GM23338 (cell line): Measurements from ENCODE around the gene PPFIA2. TPM values are rescaled to one million over a fixed set of nuclear protein-coding genes. Genes with fewer than 3 reads are reported as not detected.

Source experiments
- ATAC-seq: fragments of 200-7000 bp; cut with Tn5 transposase; 3 replicates; pipeline ENCODE4 v1.9.1; 2020
- DNase-seq: peaks from one replicate; pipeline ENCODE4 v3.0.0-alpha.2; 2015; ENCODE audit warnings: low spot score
- H2AFZ ChIP-seq: fragments of 200-600 bp; sonication (generic); 2 replicates; pipeline ENCODE4 v1.8.0; 2016; ENCODE audit warnings: antibody characterized with exemption, mild to moderate bottlenecking, moderate library complexity
- H3F3A ChIP-seq: fragments of 200-600 bp; sonication (generic); replicated peaks from 2 replicates; pipeline ENCODE4 v1.8.0; 2017; ENCODE audit warnings: antibody characterized with exemption, mixed run types, low read depth
- H3K27ac ChIP-seq: fragments of 200-600 bp; sonication (generic); 2 replicates; pipeline ENCODE4 v1.6.1; 2016; ENCODE audit warnings: low read depth
- H3K27me3 ChIP-seq: fragments of 200-600 bp; sonication (generic); 2 replicates; pipeline ENCODE4 v1.8.0; 2016; ENCODE audit warnings: mild to moderate bottlenecking, mixed run types, moderate library complexity; ENCODE audit not compliant: insufficient read depth
- H3K36me3 ChIP-seq: fragments of 200-600 bp; sonication (generic); 2 replicates; pipeline ENCODE4 v1.8.0; 2016; ENCODE audit warnings: mild to moderate bottlenecking; ENCODE audit not compliant: insufficient read depth
- H3K4me1 ChIP-seq: fragments of 200-600 bp; sonication (generic); 2 replicates; pipeline ENCODE4 v1.8.0; 2016; ENCODE audit warnings: mild to moderate bottlenecking, moderate library complexity; ENCODE audit not compliant: insufficient read depth
- H3K4me2 ChIP-seq: fragments of 200-600 bp; sonication (generic); 2 replicates; pipeline ENCODE4 v1.7.1; 2017; ENCODE audit warnings: mixed run types
- H3K4me3 ChIP-seq: fragments of 200-600 bp; sonication (generic); 2 replicates; pipeline ENCODE4 v1.6.1; 2016; ENCODE audit warnings: mixed run types
- H3K79me2 ChIP-seq: fragments of 200-600 bp; sonication (generic); replicated peaks from 2 replicates; pipeline ENCODE4 v1.8.0; 2017; ENCODE audit warnings: mild to moderate bottlenecking; ENCODE audit not compliant: insufficient read depth
- H3K9me2 ChIP-seq: fragments of 200-600 bp; sonication (generic); 2 replicates; pipeline ENCODE4 v1.8.0; 2017; ENCODE audit not compliant: insufficient read depth
- H4K20me1 ChIP-seq: fragments of 200-600 bp; sonication (generic); replicated peaks from 2 replicates; pipeline ENCODE4 v1.8.0; 2017; ENCODE audit warnings: mild to moderate bottlenecking; ENCODE audit not compliant: insufficient read depth
- H3K27ac Mint-ChIP-seq: 2 replicates; pipeline ENCODE4 v1.8.0; 2020; ENCODE audit warnings: inconsistent platforms, mild to moderate bottlenecking, moderate library complexity, mixed read lengths
- H3K27me3 Mint-ChIP-seq: 3 replicates; pipeline ENCODE4 v1.8.0; 2022; ENCODE audit warnings: low read depth, mild to moderate bottlenecking, moderate library complexity, mixed read lengths, inconsistent platforms; ENCODE audit not compliant: insufficient read depth, poor library complexity
- H3K36me3 Mint-ChIP-seq: 3 replicates; pipeline ENCODE4 v1.8.0; 2021; ENCODE audit warnings: low read depth, mild to moderate bottlenecking, inconsistent platforms, moderate library complexity, mixed read lengths
- H3K4me1 Mint-ChIP-seq: 3 replicates; pipeline ENCODE4 v1.8.0; 2020; ENCODE audit warnings: mild to moderate bottlenecking, inconsistent platforms, mixed read lengths
- H3K4me3 Mint-ChIP-seq: 3 replicates; pipeline ENCODE4 v1.8.0; 2021; ENCODE audit warnings: moderate library complexity, mild to moderate bottlenecking, inconsistent platforms, mixed read lengths
- H3K9me3 Mint-ChIP-seq: 3 replicates; pipeline ENCODE4 v1.8.0; 2020; ENCODE audit warnings: moderate library complexity, mild to moderate bottlenecking, inconsistent platforms, mixed read lengths
- EZH2 ChIP-seq: fragments of 200-600 bp; sonication (generic); IDR thresholded peaks from one replicate; pipeline ENCODE4 v1.8.0; 2017; ENCODE audit warnings: antibody characterized with exemption, mild to moderate bottlenecking, low read depth; ENCODE audit not compliant: unreplicated experiment
- POLR2AphosphoS5 ChIP-seq: IDR thresholded peaks from 2 replicates; pipeline ENCODE4 v1.6.1; 2016; ENCODE audit warnings: antibody characterized with exemption, low read depth
- long read RNA-seq: library from polyadenylated mRNA; unstranded; transcript quantifications from one replicate; pipeline ENCODE4 v2.0.0, GENCODE V29; 2020; ENCODE audit not compliant: unreplicated experiment
- polyA plus RNA-seq: library from polyadenylated mRNA; unstranded; fragments of >200 nt; fragmentation: Nextera tagmentation; extraction: Ambion mirVana; gene quantifications from 2 replicates; pipeline ENCODE4 v1.2.1, GENCODE V29; 2016
- total RNA-seq: library from RNA; depleted of rRNA; stranded (reverse); fragments of >200 nt; shearing (Covaris generic); gene quantifications from 2 replicates; pipeline ENCODE4 v1.2.3, GENCODE V29; 2014; rRNA removed
- TF ChIP-seq, protein P1 (sequence below): fragments of 250-450 bp; sonication (Bioruptor Pico); IDR thresholded peaks from 2 replicates; pipeline ENCODE4 v1.5.0; 2020; ENCODE audit warnings: mild to moderate bottlenecking, moderate library complexity
- TF ChIP-seq, protein P2 (sequence below): IDR thresholded peaks from one replicate; pipeline ENCODE4 v1.6.1; 2018; ENCODE audit warnings: antibody characterized with exemption; ENCODE audit not compliant: unreplicated experiment
- TF ChIP-seq, protein P3 (sequence below), 2 experiments: fragments of 200-600 bp in 1 of 2; sonication (generic) in 1 of 2; conservative IDR thresholded peaks; 2 replicates each; pipeline versions ENCODE4 v1.5.1 to v1.6.1; 2016 to 2017; ENCODE audit warnings: antibody characterized with exemption in 2 of 2, low read depth in 2 of 2, mild to moderate bottlenecking in 2 of 2, moderate library complexity in 1 of 2

PPFIA2 gene
- 5.9 and 7.2 TPM in 2 replicates for total RNA-seq
- 3.0 and 5.4 TPM in 2 replicates for polyA plus RNA-seq
- long read RNA-seq, partial matches to known transcripts, result 0 of 1 reads
- long read RNA-seq, other reads (novel, unspliced or antisense), result 1 of 1 reads

DNA sequence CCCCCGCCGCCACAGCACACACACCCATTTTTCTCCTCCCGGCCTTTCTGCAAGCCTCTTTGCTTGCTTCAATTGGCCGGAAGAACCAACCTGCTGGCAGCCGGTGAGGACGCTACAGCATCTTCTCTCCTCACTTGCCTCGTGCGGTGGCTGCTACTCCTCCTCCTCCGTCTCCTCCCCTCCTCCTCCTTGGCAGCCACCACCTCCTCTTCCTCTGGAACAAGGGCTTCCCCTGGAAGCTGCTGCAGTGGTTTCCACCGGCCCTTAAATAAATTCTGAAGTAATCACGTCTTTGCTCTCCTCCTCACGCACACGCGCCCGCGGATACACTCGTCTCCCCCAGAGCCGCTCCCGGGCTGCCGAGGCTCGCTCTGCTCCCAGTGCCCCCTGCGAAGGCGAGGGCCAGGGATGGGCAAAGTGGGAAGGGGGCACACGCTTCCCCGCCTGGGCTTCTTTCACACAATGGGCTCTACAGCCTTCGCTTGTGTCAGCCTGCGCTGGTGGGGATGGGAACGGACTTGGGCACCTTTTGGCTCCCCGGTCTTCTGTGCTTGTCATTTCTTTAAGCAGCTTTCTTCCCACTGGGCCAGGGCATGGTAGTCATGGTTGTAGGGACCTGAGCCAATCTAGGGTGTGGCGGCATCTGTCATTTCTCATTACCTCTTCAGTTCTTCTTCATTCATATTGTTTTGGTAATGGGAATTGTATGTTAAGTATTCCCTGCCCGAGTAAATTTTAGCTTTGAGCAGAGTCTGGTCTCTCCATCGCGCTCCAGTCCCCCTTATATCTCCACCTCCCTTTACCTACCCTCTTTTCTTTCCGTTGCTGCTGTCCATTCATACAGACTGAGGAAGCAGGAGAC, at the start of gene PPFIA2:
Gene PPFIA2 (minus strand): TSS at position 161 of the 862 bp plus-strand sequence.
- H3K27me3 ChIP-seq, result peaks cover 41% of the 10 kb centered on the region
- H3F3A ChIP-seq, result 0 out of 2 replicates have a peak, but pooled peaks cover 3% of the 10 kb centered on the region
- Mint-ChIP-seq H3K4me1 (peaks cover 8% of the 10 kb centered on the region), H3K9me3 (no peaks in the 10 kb centered on the region), H3K27ac (no peak within 1 kb of the TSS), H3K36me3 (no peaks in the 10 kb centered on the region), H3K4me3 (peak within 1 kb of the TSS; percentile 89), H3K27me3 (peaks cover 22% of the 10 kb centered on the region)
- peak within 1 kb of the TSS; percentile 99 for H2AFZ ChIP-seq
- H3K4me1 ChIP-seq, result peaks cover 4% of the 10 kb centered on the region; the same call in 1 of the 2 replicates
- no peaks in the 10 kb centered on the region for H3K9me2 ChIP-seq
- H3K4me3 ChIP-seq, result peak within 1 kb of the TSS; percentile 86
- no peaks in the 10 kb centered on the region for H4K20me1 ChIP-seq
- peak within 1 kb of the TSS; percentile 89 for H3K4me2 ChIP-seq
- no peak within 1 kb of the TSS for H3K27ac ChIP-seq
- no peaks in the 10 kb centered on the region for H3K36me3 ChIP-seq
- H3K79me2 ChIP-seq, result no peaks in the 10 kb centered on the region
- peak; percentile 81 for DNase-seq
- peak; percentile 89 for ATAC-seq
- TF ChIP-seq, protein P1, sequence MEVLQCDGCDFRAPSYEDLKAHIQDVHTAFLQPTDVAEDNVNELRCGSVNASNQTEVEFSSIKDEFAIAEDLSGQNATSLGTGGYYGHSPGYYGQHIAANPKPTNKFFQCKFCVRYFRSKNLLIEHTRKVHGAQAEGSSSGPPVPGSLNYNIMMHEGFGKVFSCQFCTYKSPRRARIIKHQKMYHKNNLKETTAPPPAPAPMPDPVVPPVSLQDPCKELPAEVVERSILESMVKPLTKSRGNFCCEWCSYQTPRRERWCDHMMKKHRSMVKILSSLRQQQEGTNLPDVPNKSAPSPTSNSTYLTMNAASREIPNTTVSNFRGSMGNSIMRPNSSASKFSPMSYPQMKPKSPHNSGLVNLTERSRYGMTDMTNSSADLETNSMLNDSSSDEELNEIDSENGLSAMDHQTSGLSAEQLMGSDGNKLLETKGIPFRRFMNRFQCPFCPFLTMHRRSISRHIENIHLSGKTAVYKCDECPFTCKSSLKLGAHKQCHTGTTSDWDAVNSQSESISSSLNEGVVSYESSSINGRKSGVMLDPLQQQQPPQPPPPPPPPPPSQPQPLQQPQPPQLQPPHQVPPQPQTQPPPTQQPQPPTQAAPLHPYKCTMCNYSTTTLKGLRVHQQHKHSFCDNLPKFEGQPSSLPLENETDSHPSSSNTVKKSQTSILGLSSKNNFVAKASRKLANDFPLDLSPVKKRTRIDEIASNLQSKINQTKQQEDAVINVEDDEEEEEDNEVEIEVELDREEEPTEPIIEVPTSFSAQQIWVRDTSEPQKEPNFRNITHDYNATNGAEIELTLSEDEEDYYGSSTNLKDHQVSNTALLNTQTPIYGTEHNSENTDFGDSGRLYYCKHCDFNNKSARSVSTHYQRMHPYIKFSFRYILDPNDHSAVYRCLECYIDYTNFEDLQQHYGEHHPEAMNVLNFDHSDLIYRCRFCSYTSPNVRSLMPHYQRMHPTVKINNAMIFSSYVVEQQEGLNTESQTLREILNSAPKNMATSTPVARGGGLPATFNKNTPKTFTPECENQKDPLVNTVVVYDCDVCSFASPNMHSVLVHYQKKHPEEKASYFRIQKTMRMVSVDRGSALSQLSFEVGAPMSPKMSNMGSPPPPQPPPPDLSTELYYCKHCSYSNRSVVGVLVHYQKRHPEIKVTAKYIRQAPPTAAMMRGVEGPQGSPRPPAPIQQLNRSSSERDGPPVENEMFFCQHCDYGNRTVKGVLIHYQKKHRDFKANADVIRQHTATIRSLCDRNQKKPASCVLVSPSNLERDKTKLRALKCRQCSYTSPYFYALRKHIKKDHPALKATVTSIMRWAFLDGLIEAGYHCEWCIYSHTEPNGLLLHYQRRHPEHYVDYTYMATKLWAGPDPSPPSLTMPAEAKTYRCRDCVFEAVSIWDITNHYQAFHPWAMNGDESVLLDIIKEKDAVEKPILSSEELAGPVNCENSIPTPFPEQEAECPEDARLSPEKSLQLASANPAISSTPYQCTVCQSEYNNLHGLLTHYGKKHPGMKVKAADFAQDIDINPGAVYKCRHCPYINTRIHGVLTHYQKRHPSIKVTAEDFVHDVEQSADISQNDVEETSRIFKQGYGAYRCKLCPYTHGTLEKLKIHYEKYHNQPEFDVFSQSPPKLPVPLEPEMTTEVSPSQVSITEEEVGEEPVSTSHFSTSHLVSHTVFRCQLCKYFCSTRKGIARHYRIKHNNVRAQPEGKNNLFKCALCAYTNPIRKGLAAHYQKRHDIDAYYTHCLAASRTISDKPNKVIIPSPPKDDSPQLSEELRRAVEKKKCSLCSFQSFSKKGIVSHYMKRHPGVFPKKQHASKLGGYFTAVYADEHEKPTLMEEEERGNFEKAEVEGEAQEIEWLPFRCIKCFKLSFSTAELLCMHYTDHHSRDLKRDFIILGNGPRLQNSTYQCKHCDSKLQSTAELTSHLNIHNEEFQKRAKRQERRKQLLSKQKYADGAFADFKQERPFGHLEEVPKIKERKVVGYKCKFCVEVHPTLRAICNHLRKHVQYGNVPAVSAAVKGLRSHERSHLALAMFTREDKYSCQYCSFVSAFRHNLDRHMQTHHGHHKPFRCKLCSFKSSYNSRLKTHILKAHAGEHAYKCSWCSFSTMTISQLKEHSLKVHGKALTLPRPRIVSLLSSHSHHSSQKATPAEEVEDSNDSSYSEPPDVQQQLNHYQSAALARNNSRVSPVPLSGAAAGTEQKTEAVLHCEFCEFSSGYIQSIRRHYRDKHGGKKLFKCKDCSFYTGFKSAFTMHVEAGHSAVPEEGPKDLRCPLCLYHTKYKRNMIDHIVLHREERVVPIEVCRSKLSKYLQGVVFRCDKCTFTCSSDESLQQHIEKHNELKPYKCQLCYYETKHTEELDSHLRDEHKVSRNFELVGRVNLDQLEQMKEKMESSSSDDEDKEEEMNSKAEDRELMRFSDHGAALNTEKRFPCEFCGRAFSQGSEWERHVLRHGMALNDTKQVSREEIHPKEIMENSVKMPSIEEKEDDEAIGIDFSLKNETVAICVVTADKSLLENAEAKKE (CRISPR knock-in tag), result 0 out of 2 replicates have a peak, but pooled peaks have one; percentile 6
- TF ChIP-seq, protein P2, sequence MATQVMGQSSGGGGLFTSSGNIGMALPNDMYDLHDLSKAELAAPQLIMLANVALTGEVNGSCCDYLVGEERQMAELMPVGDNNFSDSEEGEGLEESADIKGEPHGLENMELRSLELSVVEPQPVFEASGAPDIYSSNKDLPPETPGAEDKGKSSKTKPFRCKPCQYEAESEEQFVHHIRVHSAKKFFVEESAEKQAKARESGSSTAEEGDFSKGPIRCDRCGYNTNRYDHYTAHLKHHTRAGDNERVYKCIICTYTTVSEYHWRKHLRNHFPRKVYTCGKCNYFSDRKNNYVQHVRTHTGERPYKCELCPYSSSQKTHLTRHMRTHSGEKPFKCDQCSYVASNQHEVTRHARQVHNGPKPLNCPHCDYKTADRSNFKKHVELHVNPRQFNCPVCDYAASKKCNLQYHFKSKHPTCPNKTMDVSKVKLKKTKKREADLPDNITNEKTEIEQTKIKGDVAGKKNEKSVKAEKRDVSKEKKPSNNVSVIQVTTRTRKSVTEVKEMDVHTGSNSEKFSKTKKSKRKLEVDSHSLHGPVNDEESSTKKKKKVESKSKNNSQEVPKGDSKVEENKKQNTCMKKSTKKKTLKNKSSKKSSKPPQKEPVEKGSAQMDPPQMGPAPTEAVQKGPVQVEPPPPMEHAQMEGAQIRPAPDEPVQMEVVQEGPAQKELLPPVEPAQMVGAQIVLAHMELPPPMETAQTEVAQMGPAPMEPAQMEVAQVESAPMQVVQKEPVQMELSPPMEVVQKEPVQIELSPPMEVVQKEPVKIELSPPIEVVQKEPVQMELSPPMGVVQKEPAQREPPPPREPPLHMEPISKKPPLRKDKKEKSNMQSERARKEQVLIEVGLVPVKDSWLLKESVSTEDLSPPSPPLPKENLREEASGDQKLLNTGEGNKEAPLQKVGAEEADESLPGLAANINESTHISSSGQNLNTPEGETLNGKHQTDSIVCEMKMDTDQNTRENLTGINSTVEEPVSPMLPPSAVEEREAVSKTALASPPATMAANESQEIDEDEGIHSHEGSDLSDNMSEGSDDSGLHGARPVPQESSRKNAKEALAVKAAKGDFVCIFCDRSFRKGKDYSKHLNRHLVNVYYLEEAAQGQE, result no peak
- TF ChIP-seq EZH2 (peak; percentile 12), POLR2AphosphoS5 (0 out of 2 replicates have a peak, but pooled peaks have one; percentile 26)
- TF ChIP-seq, protein P3, sequence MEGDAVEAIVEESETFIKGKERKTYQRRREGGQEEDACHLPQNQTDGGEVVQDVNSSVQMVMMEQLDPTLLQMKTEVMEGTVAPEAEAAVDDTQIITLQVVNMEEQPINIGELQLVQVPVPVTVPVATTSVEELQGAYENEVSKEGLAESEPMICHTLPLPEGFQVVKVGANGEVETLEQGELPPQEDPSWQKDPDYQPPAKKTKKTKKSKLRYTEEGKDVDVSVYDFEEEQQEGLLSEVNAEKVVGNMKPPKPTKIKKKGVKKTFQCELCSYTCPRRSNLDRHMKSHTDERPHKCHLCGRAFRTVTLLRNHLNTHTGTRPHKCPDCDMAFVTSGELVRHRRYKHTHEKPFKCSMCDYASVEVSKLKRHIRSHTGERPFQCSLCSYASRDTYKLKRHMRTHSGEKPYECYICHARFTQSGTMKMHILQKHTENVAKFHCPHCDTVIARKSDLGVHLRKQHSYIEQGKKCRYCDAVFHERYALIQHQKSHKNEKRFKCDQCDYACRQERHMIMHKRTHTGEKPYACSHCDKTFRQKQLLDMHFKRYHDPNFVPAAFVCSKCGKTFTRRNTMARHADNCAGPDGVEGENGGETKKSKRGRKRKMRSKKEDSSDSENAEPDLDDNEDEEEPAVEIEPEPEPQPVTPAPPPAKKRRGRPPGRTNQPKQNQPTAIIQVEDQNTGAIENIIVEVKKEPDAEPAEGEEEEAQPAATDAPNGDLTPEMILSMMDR (conservative IDR thresholded peaks at IDR 0.05; ENCODE audit: low read depth in 2 of 2), result no peak
